Right lobe of liver (tissue), 6 donors: ENCODE results near the gene TNFRSF4. TPM values are rescaled to one million over a fixed set of nuclear protein-coding genes. Genes with fewer than 3 reads are reported as not detected.
A peak's percentile ranks its signal among the peaks of the same experiment; 100 is the strongest.

ENCODE experiments used
- ATAC-seq, 4 donors: fragments of 200-7000 bp; cut with Tn5 transposase; one replicate each; pipeline ENCODE4 v1.9.1; 2020; ENCODE audit warnings: mild to moderate bottlenecking in 4 of 4, moderate library complexity in 4 of 4
- DNase-seq, 3 donors: peaks; one replicate each; pipeline ENCODE4 v3.0.0-alpha.2; 2020
- H3K27ac ChIP-seq, 3 donors: fragments of 200-600 bp; one replicate each; pipeline ENCODE4 v1.8.0; 2022
- H3K27me3 ChIP-seq, 2 donors: fragments of 200-600 bp; one replicate each; pipeline ENCODE4 v1.8.0; 2022
- H3K36me3 ChIP-seq, 4 donors: fragments of 200-600 bp; sonication (generic) in 1 of 4; one replicate each; pipeline versions ENCODE4 v1.5.1 to v1.8.0; 2017 to 2022; ENCODE audit warnings: control low read depth in 1 of 4
- H3K4me1 ChIP-seq, 4 donors: fragments of 200-600 bp; sonication (generic) in 1 of 4; one replicate each; pipeline versions ENCODE4 v1.5.1 to v1.8.0; 2017 to 2022; ENCODE audit warnings: control low read depth in 1 of 4
- H3K4me3 ChIP-seq, 3 donors: fragments of 200-600 bp; one replicate each; pipeline ENCODE4 v1.8.0; 2022
- H3K9me3 ChIP-seq, 4 donors: fragments of 200-600 bp; sonication (generic) in 1 of 4; one replicate each; pipeline versions ENCODE4 v1.5.1 to v1.8.0; 2017 to 2022; ENCODE audit warnings: control low read depth in 1 of 4
- POLR2A ChIP-seq: fragments of 450-650 bp; IDR thresholded peaks from one replicate; pipeline ENCODE4 v1.6.1; 2017; ENCODE audit warnings: antibody characterized with exemption, mild to moderate bottlenecking
- WGBS: methylation state at CpG from one replicate; pipeline ENCODE4 v1.1.6; 2018; ENCODE audit warnings: low coverage, low lambda C conversion rate; ENCODE audit not compliant: insufficient coverage; ENCODE audit errors: missing lambda C conversion rate; 5-methylcytosine and 5-hydroxymethylcytosine counted together
- intact Hi-C, 2 donors: fragments of 100-400 bp; cut with DNase I; formaldehyde crosslinking; loops; one replicate each; pipeline versions ENCODE4 v1.11.2 to v1.14.1; 2022
- total RNA-seq, 6 experiments: library from RNA; depleted of rRNA in 2 of 6; stranded (reverse); fragments of >200 nt in 2 of 6; fragmentation: NEBNext Ultra II Directional in 3 of 6; extraction: Animal tissue kit (Norgen Biotek cat#: 25700) in 3 of 6; gene quantifications; one replicate each; pipeline versions ENCODE4 v1.1.0 to v1.2.4, GENCODE V29; 2016 to 2023
- TF ChIP-seq, protein P1 (sequence below), 4 donors: fragments of 200-600 bp in 3 of 4; fragments of 450-650 bp in 1 of 4; IDR thresholded peaks; one replicate each; pipeline versions ENCODE4 v1.5.1 to v1.8.0; 2016 to 2022; ENCODE audit warnings: antibody characterized with exemption in 4 of 4, mild to moderate bottlenecking in 2 of 4
- donor health status: DM: no; HTN: yes; CAD: no.
- donor health status: DM: no; HTN: no; CAD: no.
- donor health status: DM: no; HTN: no; CAD: no.
- donor health status: DM: no; HTN: yes; CAD: no.
- donor health status: DM: no; HTN: yes; CAD: no.

Gene TNFRSF4
- total RNA-seq, 6 experiments from 2014 or later = 0.20 to 0.99 (median 0.28) TPM; not detected in 2

DNA sequence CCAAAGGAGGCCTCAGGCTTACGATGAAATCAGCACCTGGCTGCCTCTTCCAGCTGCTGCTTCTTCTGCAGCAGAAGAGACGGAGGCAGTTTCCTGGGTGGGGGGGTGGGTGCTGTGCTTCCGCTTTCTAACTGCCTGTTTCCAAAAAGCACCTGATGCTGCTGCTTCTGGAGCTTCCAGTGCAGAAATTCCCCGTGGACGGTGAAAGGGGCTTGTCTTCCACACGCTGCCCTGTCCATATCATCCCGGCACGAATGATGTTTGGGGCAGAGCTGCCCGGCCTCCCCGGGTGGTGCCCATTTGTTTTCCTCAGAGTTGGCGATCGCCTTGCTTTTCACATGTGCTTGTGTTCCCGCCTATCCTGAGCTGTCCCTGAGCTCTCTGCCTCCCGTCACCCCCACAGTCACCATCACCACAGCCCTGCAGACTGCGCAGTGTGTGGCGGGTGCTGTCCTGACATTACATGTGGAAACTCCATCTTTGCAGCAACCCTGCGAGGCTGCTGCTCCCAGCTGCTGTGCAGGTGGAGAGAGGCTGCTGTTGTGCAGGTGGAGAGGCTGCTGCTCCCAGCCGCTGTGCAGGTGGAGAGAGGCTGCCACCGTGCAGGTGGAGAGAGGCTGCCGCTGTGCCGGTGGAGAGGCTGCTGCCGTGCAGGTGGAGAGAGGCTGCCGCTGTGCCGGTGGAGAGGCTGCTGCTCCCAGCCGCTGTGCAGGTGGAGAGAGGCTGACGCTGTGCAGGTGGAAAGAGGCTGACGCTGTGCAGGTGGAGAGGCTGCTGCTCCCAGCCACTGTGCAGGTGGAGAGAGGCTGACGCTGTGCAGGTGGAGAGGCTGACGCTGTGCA is 38.5 kb downstream of the TNFRSF4 start:
- peak in 1 of 3 donors; percentile 39 for DNase-seq
- WGBS = 81% methylated on average over 6 of the region's 29 CpGs
- H3K4me3 ChIP-seq = no peak overlapping the region
- H3K4me1 ChIP-seq = no peaks in the 10 kb centered on the region
- intact Hi-C loops = no loop called here
- ATAC-seq = no peak
- H3K36me3 ChIP-seq = no peaks in the 10 kb centered on the region
- no peak overlapping the region for H3K27ac ChIP-seq
- H3K27me3 ChIP-seq = peaks cover 0 to 9% of the 10 kb centered on the region in 2 donors
- no peak for TF ChIP-seq POLR2A
- TF ChIP-seq, protein P1, sequence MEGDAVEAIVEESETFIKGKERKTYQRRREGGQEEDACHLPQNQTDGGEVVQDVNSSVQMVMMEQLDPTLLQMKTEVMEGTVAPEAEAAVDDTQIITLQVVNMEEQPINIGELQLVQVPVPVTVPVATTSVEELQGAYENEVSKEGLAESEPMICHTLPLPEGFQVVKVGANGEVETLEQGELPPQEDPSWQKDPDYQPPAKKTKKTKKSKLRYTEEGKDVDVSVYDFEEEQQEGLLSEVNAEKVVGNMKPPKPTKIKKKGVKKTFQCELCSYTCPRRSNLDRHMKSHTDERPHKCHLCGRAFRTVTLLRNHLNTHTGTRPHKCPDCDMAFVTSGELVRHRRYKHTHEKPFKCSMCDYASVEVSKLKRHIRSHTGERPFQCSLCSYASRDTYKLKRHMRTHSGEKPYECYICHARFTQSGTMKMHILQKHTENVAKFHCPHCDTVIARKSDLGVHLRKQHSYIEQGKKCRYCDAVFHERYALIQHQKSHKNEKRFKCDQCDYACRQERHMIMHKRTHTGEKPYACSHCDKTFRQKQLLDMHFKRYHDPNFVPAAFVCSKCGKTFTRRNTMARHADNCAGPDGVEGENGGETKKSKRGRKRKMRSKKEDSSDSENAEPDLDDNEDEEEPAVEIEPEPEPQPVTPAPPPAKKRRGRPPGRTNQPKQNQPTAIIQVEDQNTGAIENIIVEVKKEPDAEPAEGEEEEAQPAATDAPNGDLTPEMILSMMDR (IDR thresholded peaks at IDR 0.05) = no peak
- H3K9me3 ChIP-seq = no peaks in the 10 kb centered on the region

DNA sequence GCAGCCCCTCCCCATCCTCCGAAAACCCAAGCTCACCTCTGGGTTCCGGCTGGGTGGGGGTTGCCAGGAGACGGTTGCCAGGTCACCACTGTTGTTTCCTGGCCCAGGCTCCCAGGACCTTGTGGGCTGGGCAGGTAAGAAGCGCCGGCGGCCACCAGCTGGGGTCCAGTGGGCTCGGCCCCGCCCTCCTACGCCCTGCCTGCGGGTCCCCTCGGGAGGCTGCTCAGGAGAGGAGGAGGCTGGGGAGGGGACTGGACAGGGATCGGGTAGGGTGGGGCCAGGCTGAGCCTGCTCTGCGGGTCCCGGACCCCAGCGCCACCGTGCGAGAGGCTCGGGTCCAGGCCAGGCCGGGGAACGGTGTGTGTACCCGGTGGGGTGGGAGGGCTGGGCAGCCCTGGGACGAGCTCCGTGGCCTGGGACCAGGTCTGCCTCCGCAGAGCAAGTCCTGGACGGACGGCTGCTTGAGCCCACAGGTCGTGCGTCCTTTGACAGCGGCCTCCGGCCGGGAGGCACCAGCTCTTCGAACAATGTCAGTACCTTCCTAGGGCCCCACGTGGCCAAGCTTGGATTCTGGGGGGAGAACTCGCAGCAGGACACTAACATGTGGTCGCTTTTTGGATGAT is 40.0 kb downstream of the TNFRSF4 start, which contains the start of gene TTLL10:
Gene TTLL10 (plus strand): TSS at position 88 of the 623 bp plus-strand sequence. CDS start 5,336 bp downstream, outside the sequence.
- Histone ChIP-seq H3K27me3 (peaks cover 0 to 9% of the 10 kb centered on the region in 2 donors), H3K4me3 (no peak within 1 kb of the TSS), H3K36me3 (no peaks in the 10 kb centered on the region), H3K27ac (no peak within 1 kb of the TSS), H3K9me3 (no peaks in the 10 kb centered on the region), H3K4me1 (no peaks in the 10 kb centered on the region)
- peak in 3 of 4 donors; percentile 3 to 18 (median 15) for ATAC-seq
- intact Hi-C loops = no loop called here
- DNase-seq = peak; percentile 23 to 52 (median 41)
- TF ChIP-seq, protein P1 (IDR thresholded peaks at IDR 0.05) = no peak
- no peak for TF ChIP-seq POLR2A
- WGBS = 13% methylated on average over 11 of the region's 35 CpGs

DNA sequence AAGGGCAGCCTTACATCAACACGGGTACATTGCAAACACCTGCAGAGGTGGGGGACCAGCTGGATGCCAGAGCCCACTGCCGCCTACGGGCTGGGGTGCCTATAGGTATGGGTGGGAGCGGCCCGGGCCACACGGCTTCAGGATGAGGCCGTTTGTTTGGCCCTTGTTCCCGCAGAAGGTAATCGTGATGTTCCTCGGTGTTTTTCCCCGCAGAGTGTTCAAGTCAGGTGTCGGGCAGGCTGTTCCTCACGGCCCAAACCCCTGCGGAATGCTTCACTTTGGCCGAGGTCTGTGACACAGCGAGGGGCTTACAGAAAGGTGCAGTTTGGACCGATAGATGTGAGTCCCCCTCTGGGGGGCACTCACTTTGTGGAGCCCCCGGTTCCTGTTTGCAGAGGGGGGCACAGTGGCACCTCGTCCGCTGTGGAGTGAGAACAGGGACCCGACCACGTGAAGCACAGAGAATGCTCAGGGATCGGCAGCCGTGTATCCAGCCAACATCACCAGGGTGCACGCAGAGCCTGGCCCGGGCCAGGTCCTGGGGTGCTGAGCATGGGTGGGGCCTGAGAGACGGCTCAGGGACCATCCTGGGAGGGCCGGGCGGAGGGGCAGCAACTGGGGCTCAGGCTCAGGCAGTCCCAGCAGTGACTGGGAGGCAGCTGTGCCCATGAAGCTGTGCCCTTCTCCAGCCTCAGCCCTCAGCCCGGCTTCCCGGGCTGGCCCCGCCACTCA is 40.7 kb downstream of the TNFRSF4 start:
- no peaks in the 10 kb centered on the region for H3K36me3 ChIP-seq
- H3K4me3 ChIP-seq = no peak overlapping the region
- intact Hi-C loops = no loop called here
- DNase-seq (peak; percentile 18 to 42 (median 37)), ATAC-seq (peak in 2 of 4 donors; percentile 4 to 19)
- H3K4me1 ChIP-seq = no peaks in the 10 kb centered on the region
- no peaks in the 10 kb centered on the region for H3K9me3 ChIP-seq
- no peak for TF ChIP-seq POLR2A
- TF ChIP-seq, protein P1 (IDR thresholded peaks at IDR 0.05) = no peak
- peaks cover 0 to 9% of the 10 kb centered on the region in 2 donors for H3K27me3 ChIP-seq
- 46% methylated on average over 7 of the region's 32 CpGs for WGBS
- H3K27ac ChIP-seq = no peak overlapping the region

DNA sequence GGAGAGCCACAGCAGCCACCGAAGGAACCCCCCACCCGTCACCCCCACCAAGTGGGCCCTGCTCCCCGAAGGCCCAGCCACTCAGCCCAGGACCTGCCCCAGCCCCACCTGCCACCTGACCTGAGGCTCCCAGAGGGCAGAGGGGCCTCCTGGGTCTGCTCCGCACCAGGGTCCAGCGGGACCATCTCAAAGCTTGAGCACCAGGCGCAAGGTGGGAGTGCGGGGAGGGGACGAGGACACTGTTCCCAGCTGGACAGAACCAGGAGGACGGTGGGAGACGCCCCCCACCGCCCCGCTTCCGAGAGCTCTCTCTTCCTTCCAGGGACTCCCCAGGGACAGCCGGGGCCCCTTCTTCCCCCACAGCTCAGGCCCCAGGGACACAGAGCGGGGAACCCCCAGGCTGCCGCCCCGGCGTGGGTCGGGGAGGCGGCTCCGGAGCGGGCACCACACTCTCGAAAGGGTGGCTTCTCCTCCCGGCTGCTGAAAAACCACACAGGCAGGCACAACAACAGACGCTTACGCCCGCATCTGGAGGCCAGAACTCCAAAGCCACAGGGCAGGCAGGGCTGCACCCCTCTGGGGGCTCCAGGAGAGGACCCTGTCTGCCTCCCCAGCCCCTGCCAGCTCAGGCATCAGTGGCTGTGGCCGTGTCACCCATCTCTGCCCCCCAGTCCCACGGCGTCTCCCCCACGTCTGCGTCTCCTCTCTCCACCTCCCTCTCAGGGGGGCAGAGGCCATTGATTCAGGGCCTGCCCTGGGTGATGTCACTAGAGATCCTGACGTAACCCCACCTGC is 42.2 kb downstream of the TNFRSF4 start:
- no peak overlapping the region for H3K27ac ChIP-seq
- 68% methylated on average over 8 of the region's 33 CpGs for WGBS
- H3K36me3 ChIP-seq = no peaks in the 10 kb centered on the region
- no peaks in the 10 kb centered on the region for H3K4me1 ChIP-seq
- ATAC-seq = no peak
- no peaks in the 10 kb centered on the region for H3K9me3 ChIP-seq
- no peak overlapping the region for H3K4me3 ChIP-seq
- peaks cover 0 to 9% of the 10 kb centered on the region in 2 donors for H3K27me3 ChIP-seq
- peak in 2 of 3 donors; percentile 40 to 48 for DNase-seq
- no peak for TF ChIP-seq POLR2A
- TF ChIP-seq, protein P1 (IDR thresholded peaks at IDR 0.05) = no peak
- intact Hi-C loops = no loop called here
